A549 treated with AZD2906 at 1 μM for 4 hours (cell line): ENCODE data around the gene ACTR3. TPM values are rescaled to one million over a fixed set of nuclear protein-coding genes. Genes with fewer than 3 reads are reported as not detected.

Source experiments
- total RNA-seq: library from RNA; stranded (reverse); fragments of 200-300 nt; extraction: Qiagen RNA extraction; gene quantifications from 5 replicates; pipeline ENCODE4 v1.2.3, GENCODE V29; 2022

The ACTR3 gene
- total RNA-seq = 207 to 315 TPM (median 234 TPM) in 5 replicates

GRCh38 chr2:113889471-113890252 is at the start of gene ACTR3:
ACTR3 (plus strand) TSS chr2:113890089; CDS start chr2:113890280, 191 bp downstream.

Other genes starting within 250 kb of the ACTR3 start
- 38.5 to 48.2 TPM (median 42.4 TPM) in 5 replicates for gene SLC35F5, start 133.4 kb upstream of the ACTR3 start, total RNA-seq